Sigmoid colon (tissue), 7 donors: ENCODE data around the gene CHRND. TPM values are rescaled to one million over a fixed set of nuclear protein-coding genes. Genes with fewer than 3 reads are reported as not detected.

Experiments used
- DNase-seq: peaks from one replicate; pipeline ENCODE4 v3.0.0-alpha.2; 2019
- H3K27ac ChIP-seq, 4 donors: fragments of 200-600 bp; sonication (generic); one replicate each; pipeline ENCODE4 v1.5.1; 2016 to 2019; ENCODE audit warnings: mild to moderate bottlenecking in 1 of 4
- H3K27me3 ChIP-seq, 3 donors: fragments of 200-600 bp; sonication (generic); one replicate each; pipeline ENCODE4 v1.5.1; 2019; ENCODE audit warnings: mild to moderate bottlenecking in 1 of 3
- H3K36me3 ChIP-seq, 4 donors: fragments of 200-600 bp; sonication (generic); one replicate each; pipeline ENCODE4 v1.5.1; 2016 to 2019
- H3K4me1 ChIP-seq, 4 donors: fragments of 200-600 bp; sonication (generic); one replicate each; pipeline ENCODE4 v1.5.1; 2017 to 2019
- H3K4me3 ChIP-seq, 4 donors: fragments of 200-600 bp; sonication (generic); one replicate each; pipeline ENCODE4 v1.5.1; 2017 to 2019; ENCODE audit warnings: mild to moderate bottlenecking in 2 of 4, moderate library complexity in 1 of 4
- H3K9me3 ChIP-seq, 4 donors: fragments of 200-600 bp in 3 of 4; sonication (generic) in 3 of 4; one replicate each; pipeline versions ENCODE4 v1.5.1 to v1.6.1; 2013 to 2019
- EP300 ChIP-seq, 4 donors: sonication (generic); formaldehyde crosslinking; IDR thresholded peaks; one replicate each; pipeline ENCODE4 v1.6.1; 2017; ENCODE audit warnings: antibody characterized with exemption in 4 of 4
- POLR2A ChIP-seq, 2 donors: fragments of 450-650 bp; IDR thresholded peaks; one replicate each; pipeline ENCODE4 v1.6.1; 2016; ENCODE audit warnings: antibody characterized with exemption in 2 of 2, mild to moderate bottlenecking in 2 of 2, moderate library complexity in 2 of 2
- POLR2AphosphoS5 ChIP-seq, 4 donors: sonication (generic); formaldehyde crosslinking; IDR thresholded peaks; one replicate each; pipeline ENCODE4 v1.6.1; 2017; ENCODE audit warnings: antibody characterized with exemption in 4 of 4
- WGBS, 2 donors: extraction: QIAGEN DNeasy Blood & Tissue Kit; methylation state at CpG; one replicate each; pipeline ENCODE4 v1.1.7; 2013; 5-methylcytosine and 5-hydroxymethylcytosine counted together
- intact Hi-C: fragments of 100-400 bp; cut with DNase I; formaldehyde crosslinking; loops from one replicate; pipeline ENCODE4 v1.15.1; 2023
- polyA plus RNA-seq, 3 donors: library from polyadenylated mRNA; stranded (reverse); fragments of 200-250 nt; gene quantifications; one replicate each; pipeline ENCODE4 v1.2.3, GENCODE V29; 2013
- total RNA-seq, 4 donors: library from RNA; depleted of rRNA; stranded (reverse); fragments of >200 nt; gene quantifications; one replicate each; pipeline ENCODE4 v1.1.0, GENCODE V29; 2016
- TF ChIP-seq, protein P1 (sequence below), 4 experiments: fragments of 450-650 bp in 3 of 4; fragments of 200-600 bp in 1 of 4; IDR thresholded peaks; one replicate each; pipeline ENCODE4 v1.5.1; 2016 to 2019; ENCODE audit warnings: antibody characterized with exemption in 4 of 4, mild to moderate bottlenecking in 3 of 4, moderate library complexity in 2 of 4
- donor health status: healthy with polysubstance abuse.
- donor health status: Bipolar disorder and iron deficiency.
- donor health status: healthy.

CHRND gene
- total and polyA plus RNA-seq, 7 donors, result not detected

DNA sequence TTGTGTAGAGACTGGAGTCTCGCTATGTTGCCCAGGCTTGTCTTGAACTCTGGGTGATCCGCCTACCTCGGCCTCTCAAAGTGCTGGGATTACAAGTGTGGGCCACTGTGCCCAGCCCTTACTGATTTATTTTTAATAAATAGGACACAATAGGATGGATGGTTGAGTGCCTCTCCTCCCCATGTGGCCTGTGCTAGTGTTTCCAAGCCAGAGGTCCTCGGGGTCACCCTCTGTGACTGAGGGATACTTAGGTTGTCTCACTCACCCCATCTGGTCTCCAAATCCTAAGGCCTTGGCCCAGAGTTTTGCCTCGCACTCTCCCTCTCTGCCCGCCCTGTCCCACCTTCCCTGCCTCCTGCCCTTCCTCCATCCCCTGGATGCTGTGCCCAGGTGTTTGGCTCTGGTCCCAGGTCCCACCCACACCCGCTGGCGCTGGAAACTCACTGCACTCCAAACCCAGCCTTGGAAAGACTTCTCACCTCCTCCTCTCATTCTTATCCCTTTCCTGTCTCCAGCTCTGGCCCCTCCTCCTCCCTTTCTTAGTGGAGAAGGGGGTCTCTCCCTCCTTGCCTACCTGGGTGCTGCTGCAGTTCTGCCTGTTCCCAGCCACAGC lies 33.6 kb upstream of the CHRND start:
- TF ChIP-seq EP300 (IDR thresholded peaks at IDR 0.05), result no peak
- no peak for TF ChIP-seq POLR2AphosphoS5 (IDR thresholded peaks at IDR 0.05)
- TF ChIP-seq, protein P1, sequence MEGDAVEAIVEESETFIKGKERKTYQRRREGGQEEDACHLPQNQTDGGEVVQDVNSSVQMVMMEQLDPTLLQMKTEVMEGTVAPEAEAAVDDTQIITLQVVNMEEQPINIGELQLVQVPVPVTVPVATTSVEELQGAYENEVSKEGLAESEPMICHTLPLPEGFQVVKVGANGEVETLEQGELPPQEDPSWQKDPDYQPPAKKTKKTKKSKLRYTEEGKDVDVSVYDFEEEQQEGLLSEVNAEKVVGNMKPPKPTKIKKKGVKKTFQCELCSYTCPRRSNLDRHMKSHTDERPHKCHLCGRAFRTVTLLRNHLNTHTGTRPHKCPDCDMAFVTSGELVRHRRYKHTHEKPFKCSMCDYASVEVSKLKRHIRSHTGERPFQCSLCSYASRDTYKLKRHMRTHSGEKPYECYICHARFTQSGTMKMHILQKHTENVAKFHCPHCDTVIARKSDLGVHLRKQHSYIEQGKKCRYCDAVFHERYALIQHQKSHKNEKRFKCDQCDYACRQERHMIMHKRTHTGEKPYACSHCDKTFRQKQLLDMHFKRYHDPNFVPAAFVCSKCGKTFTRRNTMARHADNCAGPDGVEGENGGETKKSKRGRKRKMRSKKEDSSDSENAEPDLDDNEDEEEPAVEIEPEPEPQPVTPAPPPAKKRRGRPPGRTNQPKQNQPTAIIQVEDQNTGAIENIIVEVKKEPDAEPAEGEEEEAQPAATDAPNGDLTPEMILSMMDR (IDR thresholded peaks at IDR 0.05), result no peak
- TF ChIP-seq POLR2A (IDR thresholded peaks at IDR 0.05), result no peak
- H3K27me3 ChIP-seq, result peaks cover under 1 to 27% (median 2%) of the 10 kb centered on the region in 3 donors
- H3K4me3 ChIP-seq, result no peak overlapping the region
- WGBS, 2 donors, result 66 to 80% methylated on average over 8 of the region's 8 CpGs
- no peak overlapping the region for H3K27ac ChIP-seq
- no peaks in the 10 kb centered on the region for H3K36me3 ChIP-seq
- intact Hi-C loops, result no loop called here
- no peaks in the 10 kb centered on the region for H3K9me3 ChIP-seq
- DNase-seq, result no peak
- peaks cover 0 to 5% (median 2%) of the 10 kb centered on the region in 4 donors for H3K4me1 ChIP-seq

DNA sequence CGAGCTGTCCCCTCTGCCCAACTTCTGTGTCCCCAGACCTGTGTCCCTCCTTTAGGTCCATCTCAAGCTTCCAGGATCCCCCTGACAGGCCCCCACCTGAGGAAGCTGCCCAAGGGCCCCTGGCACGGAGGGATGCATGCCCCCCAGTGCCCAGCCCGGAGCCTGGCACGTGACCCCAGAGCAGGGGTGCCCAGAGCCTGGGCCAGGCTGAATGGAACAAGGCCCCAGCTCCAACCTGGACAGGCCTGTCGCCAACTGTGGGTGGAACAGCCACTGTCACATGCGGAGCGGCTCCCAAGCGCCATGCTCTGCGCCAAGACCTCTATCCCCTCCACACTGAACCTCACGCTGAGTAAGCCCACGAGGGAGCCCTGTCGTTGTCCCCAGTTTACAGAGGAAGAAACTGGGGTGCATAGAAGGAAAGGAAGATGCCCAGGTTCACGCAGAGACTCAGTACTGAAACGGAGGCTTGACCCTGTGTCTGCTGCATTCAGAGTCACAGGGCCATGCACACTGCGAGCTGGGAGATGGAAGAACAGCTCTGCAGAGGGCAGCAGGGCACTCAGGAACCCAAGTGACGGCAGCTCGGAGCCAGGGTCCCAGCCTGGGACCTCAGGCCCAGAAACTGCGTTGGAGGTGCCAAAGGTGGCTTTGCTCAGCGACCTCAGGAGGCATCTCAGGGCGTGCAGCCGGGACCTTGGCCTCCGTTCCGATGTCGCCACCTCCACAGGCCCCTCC lies 32.8 kb upstream of the CHRND start:
- H3K27me3 ChIP-seq, result peaks cover 0 to 19% (median 0%) of the 10 kb centered on the region in 3 donors

DNA sequence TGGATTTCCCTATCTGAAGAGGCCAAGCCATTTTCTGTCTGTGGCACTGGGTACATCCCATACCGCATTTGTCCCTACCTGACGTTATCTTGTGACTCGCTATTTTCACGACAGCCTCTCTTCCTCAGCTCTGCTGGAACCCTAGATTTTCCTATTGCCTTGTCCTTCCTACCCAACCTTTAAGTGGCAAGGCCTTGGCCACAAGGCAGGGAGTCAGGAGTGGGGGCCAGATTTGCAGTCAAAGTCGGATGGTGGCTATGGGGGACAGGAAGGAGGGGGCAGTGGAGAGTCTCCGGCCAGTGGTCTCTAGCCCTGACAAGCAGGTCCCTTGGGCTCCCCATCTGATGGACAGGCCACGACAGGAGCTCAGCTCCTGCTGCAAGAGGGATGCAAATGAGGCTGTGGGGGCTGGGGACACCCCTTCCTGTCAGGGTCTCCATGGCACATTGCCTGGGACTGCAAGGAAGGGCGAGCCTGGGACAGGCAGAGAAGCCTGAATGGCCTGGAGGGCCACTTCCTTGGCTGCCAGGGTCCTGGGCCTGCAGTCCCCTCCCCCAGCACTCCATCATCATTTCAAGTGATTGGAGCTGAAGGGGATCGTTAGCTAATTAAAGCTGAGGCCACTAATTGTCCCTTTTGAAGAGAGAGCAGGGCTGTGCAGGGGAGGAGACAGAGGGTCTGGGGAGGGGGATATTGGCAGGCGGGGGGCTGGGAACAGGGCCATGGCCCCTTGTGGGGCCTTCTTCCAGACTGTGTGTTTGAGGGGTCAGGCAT lies 32.1 kb upstream of the CHRND start:
- no peak overlapping the region for H3K4me3 ChIP-seq
- H3K9me3 ChIP-seq, result no peaks in the 10 kb centered on the region
- intact Hi-C loops, result no loop called here
- H3K27me3 ChIP-seq, result peaks cover 0 to 11% (median 0%) of the 10 kb centered on the region in 3 donors
- TF ChIP-seq POLR2A (IDR thresholded peaks at IDR 0.05) (no peak), POLR2AphosphoS5 (IDR thresholded peaks at IDR 0.05) (no peak), EP300 (IDR thresholded peaks at IDR 0.05) (no peak)
- TF ChIP-seq, protein P1 (IDR thresholded peaks at IDR 0.05), result no peak
- DNase-seq, result no peak
- no peaks in the 10 kb centered on the region for H3K36me3 ChIP-seq
- WGBS, 2 donors, result 80 to 84% methylated on average over 10 of the region's 10 CpGs
- no peak overlapping the region for H3K27ac ChIP-seq
- no peaks in the 10 kb centered on the region for H3K4me1 ChIP-seq

More for the DNA sequence above, 32.8 kb upstream of the CHRND start:
- DNase-seq, result no peak
- no peaks in the 10 kb centered on the region for H3K4me1 ChIP-seq
- H3K27ac ChIP-seq, result no peak overlapping the region
- no peaks in the 10 kb centered on the region for H3K36me3 ChIP-seq
- TF ChIP-seq, protein P1 (IDR thresholded peaks at IDR 0.05), result no peak
- TF ChIP-seq POLR2AphosphoS5 (IDR thresholded peaks at IDR 0.05) (no peak), POLR2A (IDR thresholded peaks at IDR 0.05) (no peak), EP300 (IDR thresholded peaks at IDR 0.05) (no peak)
- intact Hi-C loops, result no loop called here
- WGBS, 2 donors, result 85 to 91% methylated on average over 24 of the region's 24 CpGs
- H3K4me3 ChIP-seq, result no peak overlapping the region
- no peaks in the 10 kb centered on the region for H3K9me3 ChIP-seq

DNA sequence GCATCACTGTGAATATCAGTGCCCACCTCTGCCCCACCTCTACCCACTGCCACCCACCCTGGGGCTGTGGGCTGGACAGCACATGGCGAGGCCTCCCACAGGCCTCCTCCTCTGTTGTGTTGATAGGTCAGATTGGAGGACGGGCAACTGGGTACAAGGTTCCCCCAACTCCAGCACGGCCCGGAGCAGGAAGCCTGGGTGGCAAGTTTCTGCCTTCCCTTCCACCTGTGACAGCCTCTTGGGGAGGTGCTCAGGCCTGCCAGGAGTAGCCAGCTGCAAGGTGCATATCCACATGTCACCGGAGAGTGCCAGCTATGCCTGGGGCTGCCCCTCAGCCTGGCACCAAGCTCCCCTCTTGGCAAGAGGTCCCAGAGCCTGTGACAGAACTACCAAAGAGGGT lies 31.4 kb upstream of the CHRND start:
- DNase-seq, result no peak
- no peaks in the 10 kb centered on the region for H3K36me3 ChIP-seq
- peaks cover 0 to 5% (median 0%) of the 10 kb centered on the region in 3 donors for H3K27me3 ChIP-seq
- no peak overlapping the region for H3K4me3 ChIP-seq
- H3K4me1 ChIP-seq, result no peaks in the 10 kb centered on the region
- no peaks in the 10 kb centered on the region for H3K9me3 ChIP-seq
- TF ChIP-seq, protein P1 (IDR thresholded peaks at IDR 0.05), result no peak
- no peak for TF ChIP-seq EP300 (IDR thresholded peaks at IDR 0.05)
- no peak for TF ChIP-seq POLR2AphosphoS5 (IDR thresholded peaks at IDR 0.05)
- WGBS, 2 donors, result 89 to 94% methylated on average over 5 of the region's 5 CpGs
- no peak overlapping the region for H3K27ac ChIP-seq
- intact Hi-C loops, result no loop called here
